C4-2B (cell line): ENCODE results near the gene CREB5.

Experiments used
- H3K27ac ChIP-seq: fragments of 450-650 bp; 2 replicates; pipeline ENCODE4 v1.5.1; 2017
- ZFX ChIP-seq: fragments of 450-650 bp; IDR thresholded peaks from 2 replicates; pipeline ENCODE4 v1.6.1; 2017
- TF ChIP-seq, protein P1 (sequence below): fragments of 450-650 bp; conservative IDR thresholded peaks from 2 replicates; pipeline ENCODE4 v1.5.1; 2017; ENCODE audit warnings: mild to moderate bottlenecking

CREB5 gene

DNA sequence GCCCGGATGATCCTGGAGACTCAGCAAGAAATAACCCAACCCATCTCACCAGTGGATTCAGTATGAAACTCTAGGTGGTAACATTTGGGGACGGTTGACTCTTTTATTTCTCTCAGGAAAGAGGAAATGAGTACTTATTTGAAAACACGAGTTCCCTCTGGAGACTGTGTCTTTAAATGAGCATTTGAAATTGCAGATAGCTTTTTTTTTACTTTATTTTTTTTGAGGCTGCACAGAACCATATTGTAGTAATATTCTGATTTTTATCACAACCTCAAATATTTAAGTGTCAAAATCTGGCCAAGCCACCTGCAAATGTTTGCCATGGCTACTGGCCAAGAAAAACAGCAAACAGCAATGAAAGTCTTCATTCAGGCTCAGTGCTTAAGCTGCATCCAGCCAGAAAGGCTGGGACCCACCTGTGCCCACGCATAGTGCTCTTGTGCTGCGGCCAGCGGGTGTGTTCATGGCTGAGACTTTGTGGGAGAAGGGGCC lies 160.8 kb downstream of the CREB5 start:
- no peak overlapping the region for H3K27ac ChIP-seq
- TF ChIP-seq ZFX: no peak
- TF ChIP-seq, protein P1, sequence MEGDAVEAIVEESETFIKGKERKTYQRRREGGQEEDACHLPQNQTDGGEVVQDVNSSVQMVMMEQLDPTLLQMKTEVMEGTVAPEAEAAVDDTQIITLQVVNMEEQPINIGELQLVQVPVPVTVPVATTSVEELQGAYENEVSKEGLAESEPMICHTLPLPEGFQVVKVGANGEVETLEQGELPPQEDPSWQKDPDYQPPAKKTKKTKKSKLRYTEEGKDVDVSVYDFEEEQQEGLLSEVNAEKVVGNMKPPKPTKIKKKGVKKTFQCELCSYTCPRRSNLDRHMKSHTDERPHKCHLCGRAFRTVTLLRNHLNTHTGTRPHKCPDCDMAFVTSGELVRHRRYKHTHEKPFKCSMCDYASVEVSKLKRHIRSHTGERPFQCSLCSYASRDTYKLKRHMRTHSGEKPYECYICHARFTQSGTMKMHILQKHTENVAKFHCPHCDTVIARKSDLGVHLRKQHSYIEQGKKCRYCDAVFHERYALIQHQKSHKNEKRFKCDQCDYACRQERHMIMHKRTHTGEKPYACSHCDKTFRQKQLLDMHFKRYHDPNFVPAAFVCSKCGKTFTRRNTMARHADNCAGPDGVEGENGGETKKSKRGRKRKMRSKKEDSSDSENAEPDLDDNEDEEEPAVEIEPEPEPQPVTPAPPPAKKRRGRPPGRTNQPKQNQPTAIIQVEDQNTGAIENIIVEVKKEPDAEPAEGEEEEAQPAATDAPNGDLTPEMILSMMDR: no peak

DNA sequence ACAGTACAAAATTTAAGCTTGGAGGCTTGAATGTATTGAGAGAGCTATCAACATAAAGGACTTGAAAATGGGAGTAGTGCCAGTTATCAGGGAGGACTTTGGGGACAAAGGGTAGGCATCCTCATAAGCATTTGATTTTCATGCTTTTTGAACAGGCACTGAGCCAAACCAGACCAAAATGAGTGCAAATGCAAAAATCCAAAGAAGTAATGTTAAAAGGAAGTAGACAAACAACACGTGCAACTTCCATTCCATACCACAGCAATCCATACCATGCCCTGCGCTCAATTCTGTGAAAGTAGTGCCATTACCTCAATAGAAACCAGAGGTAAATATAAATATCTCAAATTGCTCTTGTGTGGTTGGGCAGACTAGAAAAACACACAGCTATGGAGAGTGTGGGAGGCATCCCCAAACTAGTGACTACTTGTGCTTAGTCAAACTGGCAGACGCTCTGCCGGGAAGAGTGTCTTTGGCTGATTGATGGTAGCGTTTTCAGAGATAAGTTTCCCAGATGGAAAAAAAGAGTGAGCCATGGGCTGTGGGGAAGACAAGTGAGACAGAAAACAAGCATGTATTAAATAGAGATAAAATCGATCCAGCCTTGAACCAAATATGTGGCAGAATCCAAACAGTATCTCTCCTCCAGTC lies 161.5 kb downstream of the CREB5 start:
- TF ChIP-seq, protein P1: no peak
- TF ChIP-seq ZFX: no peak
- no peak overlapping the region for H3K27ac ChIP-seq

DNA sequence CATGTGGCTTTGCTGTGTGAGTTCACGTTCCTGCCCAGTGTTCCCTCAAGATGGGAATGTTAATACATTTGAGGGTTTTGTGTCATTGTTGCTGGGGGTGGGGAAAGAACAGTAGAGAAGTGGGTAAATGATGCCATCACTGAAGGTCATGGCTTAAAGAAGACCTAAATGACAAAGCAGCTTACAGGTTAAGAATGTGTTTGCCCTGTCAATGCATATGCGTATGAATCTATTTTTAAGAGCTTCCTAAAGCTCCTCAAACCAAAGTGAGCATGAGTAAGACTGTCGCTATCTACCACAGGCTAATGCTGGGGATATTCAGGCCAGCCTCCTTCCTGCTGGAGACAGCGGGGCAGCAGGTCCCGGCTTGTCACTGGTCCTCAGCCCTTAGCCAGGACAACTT lies 162.9 kb downstream of the CREB5 start:
- no peak overlapping the region for H3K27ac ChIP-seq
- TF ChIP-seq, protein P1: no peak
- TF ChIP-seq ZFX: no peak

DNA sequence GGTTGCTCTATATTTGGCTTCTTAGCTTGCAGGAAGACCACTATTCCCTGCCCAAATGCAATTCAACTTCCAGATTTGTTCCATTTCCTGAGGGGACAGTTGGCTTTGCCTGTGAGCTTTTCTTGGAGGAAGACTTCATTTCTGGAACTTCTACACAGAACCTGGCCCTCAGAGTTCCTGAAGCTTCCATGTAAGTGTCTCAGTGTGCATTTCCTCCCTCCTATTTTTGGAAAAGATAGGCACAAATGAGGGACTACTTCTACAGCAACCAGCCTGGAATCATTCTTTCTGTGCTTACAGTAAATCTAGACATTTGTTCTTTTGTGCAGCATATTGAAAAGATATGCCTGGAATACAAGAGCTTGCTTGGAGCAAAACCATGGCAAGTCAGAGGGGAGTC lies 164.3 kb downstream of the CREB5 start:
- no peak overlapping the region for H3K27ac ChIP-seq
- TF ChIP-seq ZFX: no peak
- TF ChIP-seq, protein P1: no peak

DNA sequence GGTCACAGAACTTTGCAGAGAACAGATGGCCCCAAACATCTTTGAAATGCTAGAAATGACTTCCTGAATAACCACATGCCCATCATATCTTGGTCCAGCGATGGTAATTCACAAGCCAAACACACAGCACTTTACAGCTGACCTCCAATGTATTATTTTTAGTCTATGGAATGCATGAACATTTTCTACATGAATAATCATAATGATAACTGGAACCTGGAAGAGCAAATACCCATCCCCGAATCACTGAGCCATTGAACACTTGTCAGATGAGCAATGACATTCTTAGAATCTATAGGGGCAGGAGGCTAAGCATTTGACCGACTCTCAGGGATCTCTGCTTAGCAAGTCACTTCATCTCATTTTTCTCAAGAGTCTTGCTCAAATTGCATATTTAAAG lies 167.3 kb downstream of the CREB5 start:
- no peak for TF ChIP-seq ZFX
- TF ChIP-seq, protein P1: no peak
- no peak overlapping the region for H3K27ac ChIP-seq

DNA sequence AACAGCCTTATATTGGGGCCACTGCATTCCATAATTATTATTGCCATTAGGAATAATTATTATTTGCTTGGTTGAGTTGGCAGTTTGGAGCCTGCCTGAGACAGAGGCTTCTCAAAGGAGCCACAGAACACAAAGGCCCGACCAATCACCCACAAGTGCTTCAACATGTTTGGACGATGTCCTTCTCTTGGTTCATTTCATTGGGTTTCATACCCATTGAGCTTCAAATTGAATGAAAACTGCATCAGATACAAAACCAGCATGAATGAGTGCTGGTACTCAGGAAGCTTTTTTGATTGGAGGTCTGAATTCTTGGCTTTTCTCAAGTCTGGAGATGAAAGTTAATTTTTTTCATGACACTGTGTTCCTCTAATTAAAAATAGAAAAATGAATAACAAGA lies 168.3 kb downstream of the CREB5 start:
- no peak overlapping the region for H3K27ac ChIP-seq
- TF ChIP-seq, protein P1: no peak

DNA sequence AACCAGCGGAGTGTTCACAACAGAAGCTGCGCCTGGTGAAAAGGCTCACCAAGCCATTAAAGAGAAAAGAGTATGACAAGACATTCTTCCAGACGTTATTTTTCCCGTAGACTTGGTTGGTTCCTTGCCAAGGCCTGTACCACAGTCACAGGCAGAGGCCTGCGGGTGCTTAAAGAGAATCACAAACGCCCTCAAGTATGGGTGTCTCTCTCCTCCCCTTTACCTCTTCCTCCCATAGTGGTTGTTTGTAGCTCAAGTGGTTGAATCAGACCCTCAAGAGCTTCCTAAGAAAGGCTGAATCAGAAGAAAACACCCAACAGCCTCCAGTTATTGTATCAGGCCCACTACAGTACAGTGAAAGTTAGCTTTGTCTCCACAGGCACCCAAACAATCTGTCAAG lies 169.0 kb downstream of the CREB5 start:
- no peak for TF ChIP-seq ZFX
- TF ChIP-seq, protein P1: no peak

More for the DNA sequence above, 169.0 kb downstream of the CREB5 start:
- no peak overlapping the region for H3K27ac ChIP-seq
